GM12874 (cell line): ENCODE data around the gene COL23A1.

ENCODE experiments used
- TF ChIP-seq, protein P1 (sequence below): IDR thresholded peaks from 2 replicates; pipeline ENCODE4 v1.5.1; 2011; ENCODE audit warnings: low read depth, mild to moderate bottlenecking, control low read depth, low read length, moderate library complexity; ENCODE audit not compliant: insufficient read depth

The COL23A1 gene

DNA sequence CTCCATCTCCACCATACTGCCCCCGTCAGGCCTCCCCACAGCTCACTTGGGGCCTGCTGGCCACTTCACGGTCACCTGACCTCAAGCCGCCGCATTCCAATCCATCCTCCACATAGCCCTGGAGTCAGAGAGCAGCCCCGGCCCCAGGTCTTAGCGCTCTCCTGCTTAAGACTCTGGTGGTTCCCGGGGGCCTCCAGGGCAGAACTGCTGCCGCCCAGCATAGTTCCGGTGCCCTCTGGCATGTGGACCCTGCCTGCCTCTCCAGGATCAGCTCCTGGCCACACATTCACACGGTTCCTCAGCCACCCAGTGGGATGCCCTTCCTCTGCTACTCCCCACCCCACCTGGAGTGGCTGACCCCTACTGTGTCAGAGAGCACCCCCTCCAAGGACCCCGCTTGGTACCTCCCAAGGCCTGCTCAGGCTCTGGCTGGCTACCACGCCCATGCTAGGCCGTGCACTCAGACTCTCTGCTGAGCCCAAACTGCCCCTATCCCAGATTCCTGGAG lies 366.3 kb downstream of the COL23A1 start:
- TF ChIP-seq, protein P1, sequence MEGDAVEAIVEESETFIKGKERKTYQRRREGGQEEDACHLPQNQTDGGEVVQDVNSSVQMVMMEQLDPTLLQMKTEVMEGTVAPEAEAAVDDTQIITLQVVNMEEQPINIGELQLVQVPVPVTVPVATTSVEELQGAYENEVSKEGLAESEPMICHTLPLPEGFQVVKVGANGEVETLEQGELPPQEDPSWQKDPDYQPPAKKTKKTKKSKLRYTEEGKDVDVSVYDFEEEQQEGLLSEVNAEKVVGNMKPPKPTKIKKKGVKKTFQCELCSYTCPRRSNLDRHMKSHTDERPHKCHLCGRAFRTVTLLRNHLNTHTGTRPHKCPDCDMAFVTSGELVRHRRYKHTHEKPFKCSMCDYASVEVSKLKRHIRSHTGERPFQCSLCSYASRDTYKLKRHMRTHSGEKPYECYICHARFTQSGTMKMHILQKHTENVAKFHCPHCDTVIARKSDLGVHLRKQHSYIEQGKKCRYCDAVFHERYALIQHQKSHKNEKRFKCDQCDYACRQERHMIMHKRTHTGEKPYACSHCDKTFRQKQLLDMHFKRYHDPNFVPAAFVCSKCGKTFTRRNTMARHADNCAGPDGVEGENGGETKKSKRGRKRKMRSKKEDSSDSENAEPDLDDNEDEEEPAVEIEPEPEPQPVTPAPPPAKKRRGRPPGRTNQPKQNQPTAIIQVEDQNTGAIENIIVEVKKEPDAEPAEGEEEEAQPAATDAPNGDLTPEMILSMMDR = no peak

DNA sequence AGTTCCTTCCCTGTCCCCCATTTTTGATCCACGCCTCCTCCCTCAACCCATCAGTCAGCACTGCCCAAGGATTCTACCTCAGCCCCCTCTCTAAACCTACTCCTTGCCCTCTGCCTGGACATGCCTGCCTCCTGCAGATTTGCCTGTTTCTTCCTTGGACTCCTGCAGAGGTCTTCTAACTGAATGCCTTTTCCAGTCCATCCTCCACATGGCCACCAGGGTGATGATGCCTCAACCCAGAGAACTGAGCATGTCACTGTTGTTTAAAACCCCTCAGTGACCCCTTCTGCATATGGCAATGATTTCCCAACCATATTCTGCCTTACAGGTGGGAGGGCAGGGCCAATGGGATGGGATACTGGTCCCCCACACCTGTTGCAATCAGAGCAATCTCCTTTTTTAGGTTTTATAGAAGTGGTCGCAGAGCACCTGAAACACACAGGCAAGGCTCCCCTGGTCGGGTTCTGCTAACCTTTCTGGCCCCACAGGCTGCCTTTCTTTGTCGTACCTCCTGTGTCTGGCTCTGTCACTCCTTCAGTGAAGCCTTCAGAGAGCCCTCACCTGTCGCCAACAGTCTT lies 366.9 kb downstream of the COL23A1 start:
- TF ChIP-seq, protein P1 = 0 out of 2 replicates have a peak, but pooled peaks have one; percentile 0

DNA sequence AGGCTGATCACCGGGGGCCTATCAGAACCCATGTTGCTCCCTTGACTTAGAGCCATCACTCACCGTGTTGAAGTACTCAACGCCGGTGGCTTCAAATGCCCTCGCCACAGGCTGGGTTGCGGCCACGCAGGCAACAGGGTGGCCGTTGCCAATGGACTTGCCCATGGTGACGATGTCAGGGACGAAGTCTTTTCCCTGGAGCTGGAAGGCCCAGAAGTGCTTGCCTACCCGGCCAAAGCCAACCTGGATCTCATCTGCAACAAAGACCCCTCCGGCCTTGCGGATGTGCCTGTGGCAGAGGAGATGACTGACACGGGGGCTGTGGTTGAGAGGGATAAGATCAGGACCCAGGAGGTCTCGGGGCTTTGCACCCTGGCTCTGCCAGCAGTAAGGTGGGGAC lies 367.9 kb downstream of the COL23A1 start:
- TF ChIP-seq, protein P1 = no peak

DNA sequence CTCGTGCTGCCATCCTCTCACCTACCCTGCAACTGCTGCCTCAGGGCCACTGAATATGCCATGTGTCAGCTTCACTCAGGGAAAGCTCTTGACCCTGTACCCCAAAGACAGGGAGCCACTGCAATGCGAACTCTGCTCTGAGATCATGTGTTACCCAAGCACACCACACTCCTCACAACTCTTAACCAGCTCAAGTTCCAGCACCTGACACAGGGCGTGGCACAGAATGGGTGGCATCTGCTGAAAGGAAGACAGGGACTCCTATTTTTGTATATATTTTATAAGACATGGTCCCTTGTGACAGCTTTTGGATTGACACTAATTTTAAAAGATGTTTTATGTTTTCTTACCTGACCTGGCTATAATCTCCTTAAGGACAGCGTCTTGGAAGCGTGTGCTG lies 368.3 kb downstream of the COL23A1 start:
- TF ChIP-seq, protein P1 = no peak

DNA sequence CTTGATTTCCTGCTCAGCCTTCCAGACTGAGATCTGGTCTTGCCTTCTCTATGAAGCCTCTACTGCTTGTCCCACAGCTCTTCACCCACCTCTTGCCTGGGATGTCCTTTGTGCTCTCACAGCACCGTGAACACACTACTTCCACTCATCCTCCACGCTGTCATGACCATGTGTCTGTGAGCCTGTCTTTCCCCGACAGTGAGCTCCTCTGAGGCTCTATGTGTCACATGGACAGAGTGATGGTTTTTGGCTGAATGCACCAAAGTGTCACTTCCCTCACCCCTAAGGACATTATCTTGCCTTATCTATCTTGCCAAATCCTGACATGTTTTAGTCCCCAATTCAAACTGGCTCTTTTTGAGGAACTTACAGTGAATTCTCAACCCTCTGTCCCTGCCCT lies 368.9 kb downstream of the COL23A1 start:
- TF ChIP-seq, protein P1 = no peak

DNA sequence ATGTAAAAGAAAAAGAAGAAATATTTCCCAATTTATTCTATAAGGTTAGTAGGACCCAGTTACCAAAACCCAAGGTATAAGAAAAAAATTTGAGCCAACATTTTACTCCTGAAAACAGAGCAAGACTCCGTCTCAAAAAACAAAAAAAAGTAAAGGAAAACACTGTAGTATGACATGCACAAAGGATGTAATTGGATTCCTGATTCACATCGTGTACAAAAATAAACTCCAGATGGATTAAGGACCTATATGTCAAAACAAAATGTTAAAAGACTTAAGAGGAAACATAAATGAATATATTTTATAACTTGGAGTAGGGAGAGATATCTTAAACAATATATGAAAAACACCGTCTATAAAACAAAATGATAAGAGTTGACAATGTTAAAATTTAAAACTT lies 371.4 kb downstream of the COL23A1 start:
- TF ChIP-seq, protein P1 = no peak

DNA sequence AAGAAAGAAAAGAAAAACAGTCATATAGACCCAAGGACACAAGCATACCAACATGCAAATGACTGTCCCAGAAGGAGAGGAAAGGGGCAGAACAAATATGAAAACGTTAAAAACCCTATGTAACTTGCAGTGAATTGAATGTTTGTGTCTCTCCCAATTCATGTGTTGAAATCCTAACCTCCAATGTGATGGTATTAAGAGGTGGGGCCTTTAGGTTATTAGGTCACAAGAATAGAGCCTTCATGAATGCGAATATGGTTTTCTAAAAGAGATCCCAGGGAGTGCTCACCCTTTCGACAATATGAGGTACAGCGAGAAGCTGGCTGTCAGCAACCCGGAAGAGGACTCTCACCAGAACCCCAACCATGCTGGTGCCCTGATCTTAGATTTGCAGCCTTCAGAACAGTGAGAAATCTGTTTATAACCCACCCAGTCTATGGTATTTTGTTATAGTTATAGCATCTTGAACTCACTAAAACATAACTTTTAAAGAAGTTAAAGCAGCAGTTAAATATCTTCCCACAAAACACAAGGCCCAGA lies 371.9 kb downstream of the COL23A1 start:
- TF ChIP-seq, protein P1 = no peak
